DMS114 treated with DMSO at 0.1 percent for 48 hours (cell line): ENCODE data around the gene DUSP14.
"Not testable (repeated sequence)": the region's sequence is repeated elsewhere in the genome, so short reads cannot be mapped to it uniquely, and the experiment has no call there.

Experiments used
- DNase-seq: peaks from one replicate; lab custom pipeline; 2025; ENCODE audit not compliant: unreplicated experiment; lab: John Stamatoyannopoulos, UW

DUSP14 gene, protein sequence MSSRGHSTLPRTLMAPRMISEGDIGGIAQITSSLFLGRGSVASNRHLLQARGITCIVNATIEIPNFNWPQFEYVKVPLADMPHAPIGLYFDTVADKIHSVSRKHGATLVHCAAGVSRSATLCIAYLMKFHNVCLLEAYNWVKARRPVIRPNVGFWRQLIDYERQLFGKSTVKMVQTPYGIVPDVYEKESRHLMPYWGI

DNA sequence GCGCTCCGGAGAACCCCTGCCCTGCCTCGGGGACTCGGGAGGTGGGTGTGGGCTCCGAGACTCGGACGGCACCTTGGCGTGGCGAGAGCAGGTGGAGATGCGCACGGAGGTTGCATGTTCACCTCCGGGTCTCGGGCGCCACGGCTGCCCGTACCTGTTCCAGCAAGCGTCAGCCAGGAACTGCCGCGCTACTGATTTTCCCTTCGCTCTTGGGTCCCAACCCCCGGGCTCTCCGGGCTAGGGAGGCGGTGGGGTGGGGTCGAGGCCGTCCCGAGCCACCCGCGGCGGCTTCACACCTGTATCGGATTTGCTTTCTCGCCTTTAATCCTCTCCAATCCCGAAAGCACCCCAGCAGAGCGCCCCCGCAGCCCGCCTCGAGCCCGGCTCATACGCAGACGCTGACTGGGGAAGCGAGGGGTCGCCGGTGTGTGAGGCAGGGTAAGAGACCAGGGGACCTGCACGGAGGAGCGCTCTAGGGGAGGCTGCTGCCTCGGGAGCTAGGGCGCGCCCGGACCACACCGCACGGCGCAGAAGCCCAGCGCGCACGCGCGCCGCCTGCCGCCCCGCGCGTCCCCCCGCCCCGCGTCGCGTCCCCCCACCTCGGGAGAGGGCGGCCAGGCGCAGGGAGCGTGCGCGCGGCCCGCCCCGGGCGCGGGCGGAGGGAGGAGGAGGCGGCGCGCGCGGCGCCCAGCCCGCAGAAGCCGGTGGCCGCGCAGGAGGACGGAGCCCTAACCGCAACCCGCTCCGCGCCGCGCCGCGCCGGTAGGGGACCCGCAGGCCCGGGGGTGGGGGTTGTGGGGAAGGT lies at the start of gene DUSP14:
DUSP14 (plus strand) TSS at position 695 of the 805 bp plus-strand sequence. CDS start 22,382 bp downstream, outside the sequence.
- peak; percentile 27 for DNase-seq

DNA sequence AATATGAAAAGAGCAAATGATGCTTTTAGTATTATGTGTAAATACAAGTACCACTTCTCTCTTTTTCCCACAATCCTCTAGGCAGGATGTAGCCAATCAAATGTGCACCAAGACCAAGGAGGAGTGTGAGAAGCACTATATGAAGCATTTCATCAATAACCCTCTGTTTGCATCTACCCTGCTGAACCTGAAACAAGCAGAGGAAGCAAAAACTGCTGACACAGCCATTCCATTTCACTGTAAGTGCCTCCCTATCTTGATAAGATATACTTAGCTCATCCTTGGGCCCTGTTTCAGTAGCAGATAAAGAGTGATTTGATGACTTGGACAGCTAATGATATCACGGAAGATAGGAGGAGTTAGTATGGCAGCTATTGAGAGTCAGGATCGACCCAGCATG lies 49.3 kb upstream of the DUSP14 start:
- DNase-seq: no peak

DNA sequence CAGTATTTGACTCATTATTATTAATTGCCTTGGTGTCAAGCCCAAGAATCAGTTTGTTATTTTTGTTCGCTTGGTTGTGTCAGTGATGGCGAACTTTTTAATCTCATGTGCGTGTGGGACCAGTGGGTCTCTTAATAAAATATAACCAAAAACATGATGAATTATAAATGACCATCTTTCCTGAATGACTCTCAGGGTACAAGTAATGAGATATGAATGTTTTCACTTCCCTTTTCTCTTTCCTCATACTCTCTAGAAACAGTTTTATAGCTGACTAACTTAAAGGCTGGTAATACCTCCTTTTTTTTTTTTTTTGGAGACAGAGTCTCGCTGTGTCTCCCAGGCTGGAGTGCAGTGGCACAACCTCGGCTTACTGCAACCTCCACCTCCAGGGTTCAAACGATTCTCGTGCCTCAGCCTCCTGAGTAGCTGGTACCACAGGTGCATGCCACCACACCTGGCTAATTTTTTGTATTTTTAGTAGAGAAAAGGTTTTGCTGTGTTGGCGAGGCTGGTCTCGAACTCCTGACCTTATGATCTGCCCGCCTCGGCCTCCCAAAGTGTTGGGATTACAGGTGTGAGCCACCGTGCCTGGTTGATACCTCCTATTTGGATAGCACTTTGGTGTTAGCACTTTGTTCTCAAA lies 48.2 kb upstream of the DUSP14 start:
- DNase-seq: not testable (repeated sequence)

DNA sequence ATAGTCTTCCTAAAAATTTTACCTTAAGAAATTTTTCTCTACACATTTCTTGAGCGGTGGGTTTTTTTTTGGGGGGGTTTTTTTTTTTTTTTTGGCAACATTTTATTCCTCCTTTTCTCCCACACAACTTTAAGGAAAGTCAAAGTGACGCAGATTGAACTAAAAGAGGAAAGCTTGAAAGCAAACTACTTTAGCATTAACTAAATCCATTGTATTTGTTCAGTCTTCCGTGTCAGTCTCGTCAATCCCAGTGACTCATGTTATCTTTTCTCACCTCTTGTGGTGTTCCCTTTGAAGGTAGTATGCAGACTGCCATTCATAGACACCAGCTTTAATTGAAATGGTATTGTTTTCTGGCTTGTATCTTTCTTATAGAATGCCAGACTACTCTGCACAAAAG lies 43.7 kb upstream of the DUSP14 start:
- no peak for DNase-seq

DNA sequence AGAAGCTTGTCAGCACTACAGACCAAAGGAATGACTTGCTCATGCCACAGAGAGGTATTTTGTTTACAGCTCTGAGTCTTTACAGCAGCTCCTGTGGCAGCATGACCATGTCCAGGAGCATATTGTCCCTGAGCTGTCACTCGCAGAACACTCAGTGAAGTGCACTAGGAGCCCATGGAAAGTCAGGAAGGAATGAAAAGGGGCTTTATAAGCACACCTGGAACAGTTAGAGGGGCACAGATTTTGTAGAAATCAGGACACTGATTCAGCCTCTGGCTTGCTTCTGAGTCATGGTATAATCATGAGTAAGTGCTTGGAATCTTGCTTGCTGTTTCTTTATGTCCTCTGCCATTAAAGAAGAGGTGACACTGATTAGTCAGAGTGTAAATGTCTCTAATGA lies 42.0 kb upstream of the DUSP14 start:
- DNase-seq: no peak

DNA sequence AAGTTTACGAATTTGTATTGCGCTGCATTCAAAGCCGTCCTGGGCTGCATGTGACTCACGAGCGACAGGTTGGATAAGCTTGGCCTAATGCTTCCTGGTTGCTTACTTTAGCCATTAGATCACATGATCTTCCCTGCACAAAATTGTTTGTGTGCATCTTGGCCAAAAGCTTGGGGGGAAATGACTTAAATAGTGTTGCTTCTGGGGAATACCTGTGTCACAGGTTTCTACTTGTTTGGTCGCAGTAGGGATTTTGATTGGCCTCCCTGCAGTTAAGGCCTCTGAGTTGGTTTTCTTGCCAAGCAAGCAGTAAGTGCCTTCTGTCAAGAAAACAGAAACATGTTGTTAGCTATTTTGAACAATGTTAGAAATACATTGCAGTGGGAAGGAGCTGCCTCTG lies 39.6 kb upstream of the DUSP14 start:
- no peak for DNase-seq

DNA sequence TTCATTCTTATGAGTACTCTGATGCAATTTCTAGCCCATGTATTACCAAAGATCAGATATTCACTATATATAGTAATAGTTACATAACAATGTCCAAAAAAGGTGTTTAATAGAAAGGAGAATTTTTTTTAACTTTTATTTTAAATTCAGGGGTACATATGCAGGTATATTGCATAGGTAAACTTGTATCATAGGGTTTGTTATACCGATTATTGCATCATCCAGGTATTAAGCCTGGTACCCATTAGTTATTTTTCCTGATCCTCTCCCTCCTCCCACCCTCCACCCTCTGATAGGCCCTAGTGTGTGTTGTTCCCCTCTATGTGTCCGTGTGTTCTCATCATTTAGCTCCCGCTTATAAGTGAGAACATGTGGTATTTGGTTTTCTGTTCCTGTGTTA lies 31.9 kb upstream of the DUSP14 start:
- DNase-seq: not testable (repeated sequence)

DNA sequence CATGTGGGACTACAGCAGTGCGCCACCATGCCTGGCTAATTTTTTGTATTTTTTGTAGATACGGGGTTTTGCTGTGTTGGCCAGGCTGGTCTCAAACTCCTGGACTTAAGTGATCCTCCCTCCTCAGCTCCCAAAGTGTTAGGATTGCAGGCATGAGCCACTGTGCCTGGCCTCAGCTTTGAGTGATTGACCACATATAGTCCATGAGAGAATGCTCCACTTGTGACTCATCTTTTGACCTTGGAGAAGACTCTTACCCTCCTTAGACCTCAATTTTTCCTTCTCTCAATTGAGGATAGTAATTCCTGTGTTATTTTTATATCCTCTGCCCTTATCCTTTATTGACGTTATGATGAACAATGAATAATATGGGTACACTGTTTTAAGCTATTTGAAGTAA lies 30.9 kb upstream of the DUSP14 start:
- no peak for DNase-seq

DNA sequence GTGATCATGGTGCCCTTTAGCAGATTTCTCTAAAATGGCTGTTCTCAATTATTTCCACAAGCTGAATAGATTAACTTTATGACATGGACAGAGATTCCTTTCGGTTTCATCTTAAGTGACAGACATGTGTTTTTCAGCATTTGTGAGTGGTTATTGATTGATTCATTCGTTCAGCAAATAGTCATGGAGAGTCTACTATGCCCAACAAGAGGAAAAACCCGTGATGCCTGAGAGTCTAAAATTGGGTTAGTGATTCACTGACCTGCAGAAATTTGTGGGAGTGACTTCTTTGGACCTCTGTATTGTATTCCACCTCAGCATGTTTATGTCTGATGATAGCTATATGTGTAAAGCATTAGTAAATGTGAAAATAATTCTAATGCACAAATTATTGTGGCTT lies 28.0 kb upstream of the DUSP14 start:
- DNase-seq: no peak

DNA sequence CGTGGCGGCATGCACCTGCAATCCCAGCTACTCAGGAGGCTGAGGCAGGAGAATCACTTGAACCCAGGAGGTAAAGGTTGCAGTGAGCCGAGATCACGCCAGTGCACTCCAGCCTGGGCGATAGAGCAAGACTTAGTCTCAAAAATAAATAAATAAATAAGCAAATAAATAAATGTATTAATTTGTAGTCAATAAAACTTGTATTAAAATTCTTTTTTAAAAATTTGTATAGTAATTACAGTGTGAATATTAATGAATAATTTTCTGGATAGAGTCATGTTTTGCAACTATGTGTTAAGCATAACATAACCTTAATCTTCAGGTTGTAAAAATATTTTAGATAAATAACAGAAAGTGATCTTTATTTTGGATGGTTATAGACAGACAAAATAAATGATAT lies 27.2 kb upstream of the DUSP14 start:
- no peak for DNase-seq

DNA sequence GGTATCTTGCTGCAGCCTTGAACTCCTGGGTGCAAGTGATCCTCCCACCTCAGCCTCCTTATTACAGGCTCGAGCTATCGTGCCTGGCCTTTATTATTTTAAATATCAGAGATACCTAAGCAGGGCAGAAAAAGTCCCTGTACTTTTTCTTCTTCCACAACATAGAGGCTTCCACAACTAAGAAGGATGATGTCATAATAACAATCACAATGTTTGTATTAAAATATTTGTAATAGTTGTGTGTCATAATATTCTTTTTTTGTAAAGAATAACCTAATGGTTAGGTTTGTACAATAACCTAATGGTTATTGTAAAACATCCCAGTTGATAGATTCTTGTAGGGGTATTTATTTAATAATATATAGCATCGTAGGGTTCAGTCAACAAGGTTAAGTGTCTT lies 26.7 kb upstream of the DUSP14 start:
- DNase-seq: no peak

DNA sequence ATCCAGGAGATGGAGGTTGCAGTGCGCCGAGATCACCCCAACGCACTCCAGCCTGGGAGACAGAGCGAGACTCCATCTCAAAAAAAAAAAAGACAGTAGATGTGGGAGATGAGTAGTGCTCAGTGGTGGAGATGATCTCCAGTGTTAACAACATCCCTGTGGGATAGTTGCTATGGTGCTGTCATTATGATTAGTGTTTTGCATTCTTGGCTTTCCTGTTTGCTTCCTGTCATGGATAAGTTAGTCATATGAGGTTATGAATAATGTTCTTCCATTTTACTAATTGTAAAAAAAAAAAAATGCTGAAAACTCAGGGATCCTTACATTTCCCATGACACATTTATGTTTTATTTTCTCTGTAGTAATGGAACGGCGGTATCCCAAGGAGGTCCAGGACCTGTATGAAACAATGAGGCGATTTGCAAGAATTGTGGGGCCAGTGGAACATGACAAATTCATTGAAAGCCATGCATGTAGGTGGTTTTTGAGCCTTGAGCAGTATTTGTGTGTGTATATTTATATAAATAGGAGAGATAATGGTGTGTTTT lies 24.5 kb upstream of the DUSP14 start:
- no peak for DNase-seq

DNA sequence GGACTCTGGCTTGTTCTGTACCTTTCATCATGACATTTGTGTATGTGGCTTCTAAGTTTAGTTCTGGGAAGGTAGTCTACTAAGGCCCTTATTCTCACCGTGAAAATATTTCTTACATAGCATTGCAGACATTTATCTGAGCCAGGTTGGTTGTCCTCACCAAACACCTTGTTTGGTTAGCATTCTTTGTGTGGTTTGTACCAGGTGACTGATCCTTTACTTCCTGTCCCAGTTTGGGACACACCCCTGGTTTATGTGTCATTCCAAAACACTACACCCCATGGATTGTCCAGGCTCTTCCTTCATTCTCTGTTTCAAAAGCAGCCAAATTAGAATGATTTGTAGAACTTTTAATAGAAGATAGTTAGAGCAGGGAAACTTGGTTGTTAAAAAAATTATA lies 23.2 kb upstream of the DUSP14 start:
- no peak for DNase-seq

DNA sequence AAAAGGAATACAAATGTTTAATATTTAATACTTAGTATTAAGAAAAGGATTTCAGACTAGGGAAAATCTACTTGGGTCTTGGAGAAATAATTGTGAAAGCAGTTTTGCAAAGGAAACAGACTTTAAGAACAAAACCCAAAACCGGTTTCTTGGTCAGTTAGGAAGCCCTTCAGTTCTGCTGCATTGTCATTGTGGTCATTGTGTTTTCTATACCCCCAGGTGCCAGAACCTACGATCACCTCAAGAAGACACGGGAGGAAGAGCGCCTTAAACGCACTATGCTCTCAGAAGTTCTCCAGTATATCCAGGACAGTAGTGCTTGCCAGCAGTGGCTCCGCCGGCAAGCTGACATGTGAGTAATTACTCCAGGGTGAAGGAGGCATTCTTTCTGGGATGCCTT lies 19.5 kb upstream of the DUSP14 start:
- DNase-seq: no peak

DNA sequence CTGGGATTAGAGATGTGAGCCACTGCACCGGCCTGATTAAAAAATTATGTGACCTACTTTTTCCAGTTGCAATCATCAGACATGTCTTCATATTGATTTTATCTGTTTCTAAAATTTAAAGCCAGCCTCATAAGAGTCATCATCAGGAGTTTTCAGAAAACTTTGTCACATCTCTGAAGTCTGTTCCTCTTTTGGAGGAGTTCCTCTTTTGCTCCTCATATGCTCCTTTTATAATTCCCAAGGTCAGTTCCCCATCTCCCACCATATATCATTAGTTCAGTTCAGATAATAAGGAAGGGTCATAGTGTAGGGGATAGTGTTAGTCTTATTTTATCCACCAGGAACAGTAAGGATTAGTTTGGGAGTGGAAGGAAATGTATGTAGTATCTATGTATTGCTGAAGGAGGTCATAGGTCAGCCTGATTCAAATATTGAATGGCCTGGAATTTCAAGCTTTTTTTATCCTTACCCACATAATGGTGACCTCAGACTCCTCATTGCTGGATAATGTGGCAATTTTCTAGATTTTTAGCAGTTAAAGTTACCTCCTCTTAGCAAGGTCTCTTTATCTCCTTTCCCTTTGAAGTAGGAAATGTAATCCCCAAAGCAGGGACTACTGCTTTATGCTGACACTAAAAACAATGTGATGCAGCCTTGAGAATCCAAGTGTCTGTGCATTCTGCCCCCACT lies 13.8 kb upstream of the DUSP14 start:
- DNase-seq: no peak

DNA sequence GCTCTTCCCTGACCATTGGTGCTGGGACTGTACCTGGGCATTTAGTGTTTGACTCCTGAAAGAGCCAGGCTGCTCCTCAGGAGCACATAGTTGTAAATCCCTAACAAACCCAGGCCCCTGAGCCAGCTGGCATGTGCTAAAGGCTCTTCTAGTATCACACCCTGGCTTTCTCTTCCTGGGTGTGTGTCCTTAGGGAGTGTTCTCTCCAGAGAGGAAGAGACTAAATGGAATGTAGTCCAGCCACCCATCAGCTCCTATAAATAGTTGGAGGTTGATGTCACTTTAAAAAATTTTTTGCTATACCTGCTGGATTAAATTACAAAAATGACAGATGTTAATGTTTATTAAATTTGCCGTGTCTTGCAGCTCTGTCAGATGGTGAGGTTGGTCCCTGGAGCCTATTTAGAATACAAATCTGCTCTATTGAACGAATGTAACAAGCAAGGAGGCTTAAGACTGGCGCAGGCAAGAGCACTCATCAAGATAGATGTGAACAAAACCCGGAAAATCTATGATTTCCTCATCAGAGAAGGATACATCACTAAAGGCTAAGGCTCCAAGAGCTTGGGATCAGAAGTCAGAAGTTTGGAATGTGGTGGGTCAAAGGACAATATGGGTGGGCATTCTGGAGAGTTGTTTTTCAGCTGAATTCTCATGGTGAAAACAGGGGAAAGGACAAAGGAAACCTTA lies 13.1 kb upstream of the DUSP14 start:
- DNase-seq: no peak

DNA sequence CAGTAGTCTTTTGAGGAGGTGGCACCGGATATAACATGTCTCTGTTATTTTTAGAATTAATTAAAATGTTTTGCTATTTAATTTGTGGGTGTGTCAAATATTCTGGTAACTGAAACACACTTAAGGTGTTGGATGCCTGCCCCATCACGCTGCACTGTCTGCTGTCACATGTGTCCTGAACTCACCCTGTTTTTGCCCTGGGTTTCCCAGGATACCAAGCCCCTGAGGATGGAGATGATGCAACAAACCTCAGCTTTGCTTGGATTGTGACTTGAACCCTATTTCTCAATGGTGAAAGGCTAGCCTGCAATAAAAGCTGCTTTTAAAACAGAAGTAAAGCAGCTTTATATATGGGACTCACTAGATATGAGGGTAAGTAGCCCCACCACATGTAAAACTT lies 11.5 kb upstream of the DUSP14 start:
- no peak for DNase-seq

DNA sequence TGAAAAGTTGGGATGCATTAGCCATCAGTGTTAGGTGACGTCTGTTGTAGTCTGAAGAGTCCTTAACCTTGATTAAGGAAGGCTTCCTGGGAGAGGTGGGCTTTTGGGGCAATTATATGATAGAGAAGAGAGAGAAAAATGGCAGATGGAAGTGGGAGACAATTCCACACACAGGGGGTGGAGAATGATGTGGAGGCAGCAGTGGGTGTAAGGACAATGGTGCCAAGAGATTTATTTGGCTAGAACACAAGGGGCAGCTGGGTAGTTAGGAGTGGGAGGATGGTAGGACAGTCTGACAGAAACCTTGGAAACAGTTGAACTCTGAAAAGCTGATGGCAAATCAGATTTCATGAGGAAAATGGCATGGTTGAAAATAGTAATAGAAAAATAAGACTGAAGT lies 10.7 kb upstream of the DUSP14 start:
- no peak for DNase-seq

DNA sequence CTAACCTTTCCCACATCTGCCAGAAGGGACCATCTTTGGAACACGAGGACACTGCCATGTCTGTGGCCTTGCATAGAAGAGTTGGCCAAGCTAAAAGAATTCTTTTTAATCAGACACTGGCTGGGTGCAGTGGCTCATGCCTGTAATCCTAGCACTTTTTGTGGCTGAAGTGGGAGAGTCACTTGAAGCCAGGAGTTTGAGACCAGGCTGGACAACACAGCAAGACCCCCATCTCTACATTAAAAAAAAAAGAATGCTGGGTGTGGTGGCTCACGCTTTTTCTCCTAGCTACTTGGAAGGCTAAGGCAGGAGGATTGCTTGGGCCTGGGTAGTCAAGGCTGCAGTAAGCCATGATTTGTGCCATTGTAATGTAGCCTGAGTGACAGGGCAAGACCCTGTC lies 9.3 kb upstream of the DUSP14 start:
- DNase-seq: no peak

DNA sequence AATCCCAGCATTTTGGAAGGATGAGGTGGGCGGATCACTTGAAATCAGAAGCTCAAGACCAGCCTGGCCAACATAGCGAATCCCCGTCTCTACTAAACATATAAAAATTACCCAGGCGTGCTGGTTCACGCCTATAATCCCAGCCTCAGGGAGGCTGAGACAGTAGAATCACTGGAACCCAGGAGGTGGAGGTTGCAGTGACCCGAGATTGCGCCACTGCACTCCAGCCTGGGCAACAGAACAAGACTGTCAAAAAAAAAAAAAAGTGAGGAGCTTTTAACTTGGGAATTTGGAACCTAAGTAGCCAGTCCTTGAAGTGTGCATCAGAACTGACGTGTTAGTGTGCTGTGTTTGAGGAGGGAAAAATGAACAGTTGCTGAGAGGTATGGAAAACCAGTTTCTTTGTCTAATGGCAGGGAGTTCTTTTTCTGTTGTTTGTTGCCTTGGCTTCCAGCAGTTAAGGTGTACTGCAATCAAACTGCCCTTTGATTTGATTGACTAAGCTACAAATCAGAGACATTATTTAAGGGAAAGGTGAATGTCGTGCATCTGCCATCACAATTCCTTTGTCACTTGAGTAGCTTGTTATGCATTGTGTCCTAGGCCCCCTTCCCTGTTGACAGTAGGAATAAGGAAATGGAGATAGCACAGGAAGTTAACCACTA lies 8.6 kb upstream of the DUSP14 start:
- DNase-seq: no peak
